ENCODE results near the gene AARS1.
A peak's percentile ranks its signal among the peaks of the same experiment; 100 is the strongest.

GRCh38 chr16:70250748-70251628 lies 38.3 kb downstream of the AARS1 start:
- TF ChIP-seq POLR2A (IDR thresholded peaks at IDR 0.05) = no peak
- peak in 1 of 4 donors; percentile 15 for TF ChIP-seq POLR2AphosphoS5 (IDR thresholded peaks at IDR 0.05)
- TF ChIP-seq, protein P1, sequence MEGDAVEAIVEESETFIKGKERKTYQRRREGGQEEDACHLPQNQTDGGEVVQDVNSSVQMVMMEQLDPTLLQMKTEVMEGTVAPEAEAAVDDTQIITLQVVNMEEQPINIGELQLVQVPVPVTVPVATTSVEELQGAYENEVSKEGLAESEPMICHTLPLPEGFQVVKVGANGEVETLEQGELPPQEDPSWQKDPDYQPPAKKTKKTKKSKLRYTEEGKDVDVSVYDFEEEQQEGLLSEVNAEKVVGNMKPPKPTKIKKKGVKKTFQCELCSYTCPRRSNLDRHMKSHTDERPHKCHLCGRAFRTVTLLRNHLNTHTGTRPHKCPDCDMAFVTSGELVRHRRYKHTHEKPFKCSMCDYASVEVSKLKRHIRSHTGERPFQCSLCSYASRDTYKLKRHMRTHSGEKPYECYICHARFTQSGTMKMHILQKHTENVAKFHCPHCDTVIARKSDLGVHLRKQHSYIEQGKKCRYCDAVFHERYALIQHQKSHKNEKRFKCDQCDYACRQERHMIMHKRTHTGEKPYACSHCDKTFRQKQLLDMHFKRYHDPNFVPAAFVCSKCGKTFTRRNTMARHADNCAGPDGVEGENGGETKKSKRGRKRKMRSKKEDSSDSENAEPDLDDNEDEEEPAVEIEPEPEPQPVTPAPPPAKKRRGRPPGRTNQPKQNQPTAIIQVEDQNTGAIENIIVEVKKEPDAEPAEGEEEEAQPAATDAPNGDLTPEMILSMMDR (IDR thresholded peaks at IDR 0.05) = no peak
- TF ChIP-seq EP300 (IDR thresholded peaks at IDR 0.05) = no peak

All from sigmoid colon (tissue), 4 donors.